WTC11 (cell line): Measurements from ENCODE around the gene TMEM176B. TPM values are rescaled to one million over a fixed set of nuclear protein-coding genes. Genes with fewer than 3 reads are reported as not detected.

ENCODE experiments used
- ATAC-seq: fragments of 200-7000 bp; cut with Tn5 transposase; 2 replicates; pipeline ENCODE4 v1.10.0; 2021; ENCODE audit warnings: mild to moderate bottlenecking, moderate library complexity
- CTCF ChIA-PET: fragments of 300-600 bp; sonication (Branson Sonifier 250); formaldehyde crosslinking; loops from one replicate; lab custom pipeline; 2021; ENCODE audit warnings: antibody characterized with exemption; lab: Charles Lee
- POLR2A ChIA-PET: fragments of 350-600 bp; sonication (Branson Sonifier 250); formaldehyde crosslinking; loops from one replicate; lab custom pipeline; 2021; ENCODE audit warnings: antibody characterized with exemption; lab: Charles Lee
- DNase-seq: peaks from one replicate; pipeline ENCODE4 v3.0.0; 2021; ENCODE audit warnings: low spot score
- H3K27ac Mint-ChIP-seq: 2 replicates; pipeline ENCODE4 v1.8.0; 2021; ENCODE audit warnings: mixed read lengths
- H3K27me3 Mint-ChIP-seq: 2 replicates; pipeline ENCODE4 v1.8.0; 2021; ENCODE audit warnings: low read depth, mild to moderate bottlenecking, moderate library complexity, mixed read lengths
- H3K36me3 Mint-ChIP-seq: 2 replicates; pipeline ENCODE4 v1.8.0; 2021; ENCODE audit warnings: mixed read lengths
- H3K4me1 Mint-ChIP-seq: 2 replicates; pipeline ENCODE4 v1.8.0; 2022; ENCODE audit warnings: mixed read lengths
- H3K4me3 Mint-ChIP-seq: 2 replicates; pipeline ENCODE4 v1.8.0; 2021; ENCODE audit warnings: mild to moderate bottlenecking, moderate library complexity, mixed read lengths
- H3K9me3 Mint-ChIP-seq: 2 replicates; pipeline ENCODE4 v1.8.0; 2021; ENCODE audit warnings: mixed read lengths
- ARID4B ChIP-seq: sonication (generic); formaldehyde crosslinking; IDR thresholded peaks from 2 replicates; pipeline ENCODE4 v1.8.0; 2023; ENCODE audit warnings: missing genetic modification reagents, mild to moderate bottlenecking, borderline replicate concordance
- CREM ChIP-seq: sonication (generic); formaldehyde crosslinking; IDR thresholded peaks from 2 replicates; pipeline ENCODE4 v1.8.1; 2022; ENCODE audit warnings: mild to moderate bottlenecking, missing genetic modification reagents, moderate library complexity
- GTF2I ChIP-seq: fragments of 250-450 bp; sonication (Bioruptor Pico); conservative IDR thresholded peaks from 2 replicates; pipeline ENCODE4 v1.4.0; 2021; ENCODE audit warnings: mild to moderate bottlenecking
- IRF2 ChIP-seq: sonication (generic); formaldehyde crosslinking; IDR thresholded peaks from 2 replicates; pipeline ENCODE4 v1.8.0; 2022; ENCODE audit warnings: low read depth, missing genetic modification reagents, borderline replicate concordance
- MYBL2 ChIP-seq: sonication (generic); formaldehyde crosslinking; IDR thresholded peaks from 2 replicates; pipeline ENCODE4 v1.8.1; 2023; ENCODE audit warnings: mild to moderate bottlenecking, moderate library complexity, missing genetic modification reagents
- NFYB ChIP-seq: sonication (generic); formaldehyde crosslinking; conservative IDR thresholded peaks from 2 replicates; pipeline ENCODE4 v1.8.0; 2022; ENCODE audit warnings: low read depth, missing genetic modification reagents
- NR1H2 ChIP-seq: sonication (generic); formaldehyde crosslinking; IDR thresholded peaks from 2 replicates; pipeline ENCODE4 v1.9.0; 2021; ENCODE audit warnings: mild to moderate bottlenecking, moderate library complexity, missing genetic modification reagents
- NR3C1 ChIP-seq: sonication (generic); formaldehyde crosslinking; conservative IDR thresholded peaks from 2 replicates; pipeline ENCODE4 v1.8.1; 2023; ENCODE audit warnings: low read depth, mild to moderate bottlenecking, missing genetic modification reagents
- SMAD3 ChIP-seq: sonication (generic); formaldehyde crosslinking; IDR thresholded peaks from 2 replicates; pipeline ENCODE4 v1.8.0; 2022; ENCODE audit warnings: missing genetic modification reagents, mild to moderate bottlenecking, borderline replicate concordance
- SMAD4 ChIP-seq: sonication (generic); formaldehyde crosslinking; IDR thresholded peaks from 2 replicates; pipeline ENCODE4 v1.8.0; 2022; ENCODE audit warnings: mild to moderate bottlenecking, missing genetic modification reagents
- TEAD4 ChIP-seq: sonication (generic); formaldehyde crosslinking; IDR thresholded peaks from 2 replicates; pipeline ENCODE4 v1.8.0; 2022; ENCODE audit warnings: mild to moderate bottlenecking, missing genetic modification reagents
- USF1 ChIP-seq: sonication (generic); formaldehyde crosslinking; IDR thresholded peaks from 2 replicates; pipeline ENCODE4 v1.8.0; 2022; ENCODE audit warnings: mild to moderate bottlenecking, missing genetic modification reagents
- ZNF121 ChIP-seq: sonication (generic); formaldehyde crosslinking; IDR thresholded peaks from 2 replicates; pipeline ENCODE4 v1.8.0; 2023; ENCODE audit warnings: missing genetic modification reagents
- ZNF138 ChIP-seq: sonication (generic); formaldehyde crosslinking; conservative IDR thresholded peaks from 2 replicates; pipeline ENCODE4 v1.8.1; 2022; ENCODE audit warnings: mild to moderate bottlenecking, moderate library complexity, missing genetic modification reagents
- ZNF263 ChIP-seq: sonication (generic); formaldehyde crosslinking; IDR thresholded peaks from 2 replicates; pipeline ENCODE4 v1.8.1; 2022; ENCODE audit warnings: low read depth, mild to moderate bottlenecking, moderate library complexity, missing genetic modification reagents
- ZNF396 ChIP-seq: fragments of 250-450 bp; sonication (Bioruptor Pico); IDR thresholded peaks from 2 replicates; pipeline ENCODE4 v1.8.0; 2021; ENCODE audit warnings: mild to moderate bottlenecking, moderate library complexity, borderline replicate concordance
- total RNA-seq: library from RNA; stranded (reverse); gene quantifications from 3 replicates; pipeline ENCODE4 v1.2.3, GENCODE V29; 2021
- TF ChIP-seq, protein P1 (sequence below): sonication (generic); formaldehyde crosslinking; IDR thresholded peaks from 2 replicates; pipeline ENCODE4 v1.8.1; 2023; ENCODE audit warnings: mild to moderate bottlenecking, missing genetic modification reagents
- TF ChIP-seq, protein P2 (sequence below): fragments of 250-450 bp; sonication (Bioruptor Pico); IDR thresholded peaks from 2 replicates; pipeline ENCODE4 v1.9.0; 2021; ENCODE audit warnings: mild to moderate bottlenecking
- TF ChIP-seq, protein P3 (sequence below): fragments of 250-450 bp; sonication (Bioruptor Pico); IDR thresholded peaks from 2 replicates; pipeline ENCODE4 v1.8.0; 2021; ENCODE audit warnings: mild to moderate bottlenecking
- TF ChIP-seq, protein P4 (sequence below): sonication (generic); formaldehyde crosslinking; IDR thresholded peaks from 2 replicates; pipeline ENCODE4 v1.8.0; 2023; ENCODE audit warnings: mild to moderate bottlenecking, missing genetic modification reagents

Gene TMEM176B
- total RNA-seq, 1 experiment from 2014 or later: 1.0 TPM

DNA sequence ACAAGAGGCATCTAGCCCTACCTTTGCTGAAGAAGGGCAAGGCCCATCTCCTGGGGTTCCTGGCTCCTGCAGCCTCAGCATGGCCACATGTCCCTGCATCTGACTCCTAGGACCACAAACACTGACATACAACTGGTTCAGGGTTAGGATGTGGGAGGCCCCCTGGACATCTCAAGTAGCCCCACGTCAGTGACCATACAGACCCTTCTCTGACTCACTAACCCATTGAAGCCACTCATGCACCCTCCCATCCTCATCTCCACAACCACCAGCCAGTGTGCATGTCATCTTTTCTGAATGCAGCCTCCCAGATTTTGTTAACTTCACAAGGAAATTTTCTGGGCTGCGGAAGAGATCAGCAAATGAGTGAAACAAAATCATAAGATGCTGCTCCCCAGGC lies 18.2 kb downstream of the TMEM176B start (continued):
- no peak for TF ChIP-seq MYBL2
- TF ChIP-seq, all 79 proteins: peak for 0

- ATAC-seq (no peak), DNase-seq (no peak)
- no peaks in the 10 kb centered on the region for H3K4me1 Mint-ChIP-seq
- H3K27me3 Mint-ChIP-seq: peaks cover 13% of the 10 kb centered on the region
- H3K36me3 Mint-ChIP-seq: no peaks in the 10 kb centered on the region
- POLR2A ChIA-PET: no interaction called here
- no peaks in the 10 kb centered on the region for H3K9me3 Mint-ChIP-seq
- no peak overlapping the region for H3K27ac Mint-ChIP-seq
- H3K4me3 Mint-ChIP-seq: no peak overlapping the region
- CTCF ChIA-PET: interaction anchor here (1.4 to 1.5 kb wide), 2 partner anchors 96 to 332 kb away, joined by 3 to 4 read pairs; no protein-coding TSS in a partner anchor
- TF ChIP-seq TEAD4 (CRISPR knock-in tag): no peak
- no peak for TF ChIP-seq IRF2 (CRISPR knock-in tag)
- TF ChIP-seq ZNF121 (CRISPR knock-in tag): no peak
- TF ChIP-seq GTF2I (CRISPR knock-in tag): no peak
- TF ChIP-seq, protein P1, sequence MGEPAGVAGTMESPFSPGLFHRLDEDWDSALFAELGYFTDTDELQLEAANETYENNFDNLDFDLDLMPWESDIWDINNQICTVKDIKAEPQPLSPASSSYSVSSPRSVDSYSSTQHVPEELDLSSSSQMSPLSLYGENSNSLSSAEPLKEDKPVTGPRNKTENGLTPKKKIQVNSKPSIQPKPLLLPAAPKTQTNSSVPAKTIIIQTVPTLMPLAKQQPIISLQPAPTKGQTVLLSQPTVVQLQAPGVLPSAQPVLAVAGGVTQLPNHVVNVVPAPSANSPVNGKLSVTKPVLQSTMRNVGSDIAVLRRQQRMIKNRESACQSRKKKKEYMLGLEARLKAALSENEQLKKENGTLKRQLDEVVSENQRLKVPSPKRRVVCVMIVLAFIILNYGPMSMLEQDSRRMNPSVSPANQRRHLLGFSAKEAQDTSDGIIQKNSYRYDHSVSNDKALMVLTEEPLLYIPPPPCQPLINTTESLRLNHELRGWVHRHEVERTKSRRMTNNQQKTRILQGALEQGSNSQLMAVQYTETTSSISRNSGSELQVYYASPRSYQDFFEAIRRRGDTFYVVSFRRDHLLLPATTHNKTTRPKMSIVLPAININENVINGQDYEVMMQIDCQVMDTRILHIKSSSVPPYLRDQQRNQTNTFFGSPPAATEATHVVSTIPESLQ (CRISPR knock-in tag): no peak
- no peak for TF ChIP-seq SMAD3
- TF ChIP-seq NR1H2 (CRISPR knock-in tag): no peak
- no peak for TF ChIP-seq CREM (CRISPR knock-in tag)
- TF ChIP-seq NFYB (CRISPR knock-in tag): no peak
- no peak for TF ChIP-seq ZNF263
- TF ChIP-seq ARID4B (CRISPR knock-in tag): no peak
- no peak for TF ChIP-seq USF1 (CRISPR knock-in tag)
- TF ChIP-seq NR3C1 (CRISPR knock-in tag): no peak
- TF ChIP-seq, protein P2, sequence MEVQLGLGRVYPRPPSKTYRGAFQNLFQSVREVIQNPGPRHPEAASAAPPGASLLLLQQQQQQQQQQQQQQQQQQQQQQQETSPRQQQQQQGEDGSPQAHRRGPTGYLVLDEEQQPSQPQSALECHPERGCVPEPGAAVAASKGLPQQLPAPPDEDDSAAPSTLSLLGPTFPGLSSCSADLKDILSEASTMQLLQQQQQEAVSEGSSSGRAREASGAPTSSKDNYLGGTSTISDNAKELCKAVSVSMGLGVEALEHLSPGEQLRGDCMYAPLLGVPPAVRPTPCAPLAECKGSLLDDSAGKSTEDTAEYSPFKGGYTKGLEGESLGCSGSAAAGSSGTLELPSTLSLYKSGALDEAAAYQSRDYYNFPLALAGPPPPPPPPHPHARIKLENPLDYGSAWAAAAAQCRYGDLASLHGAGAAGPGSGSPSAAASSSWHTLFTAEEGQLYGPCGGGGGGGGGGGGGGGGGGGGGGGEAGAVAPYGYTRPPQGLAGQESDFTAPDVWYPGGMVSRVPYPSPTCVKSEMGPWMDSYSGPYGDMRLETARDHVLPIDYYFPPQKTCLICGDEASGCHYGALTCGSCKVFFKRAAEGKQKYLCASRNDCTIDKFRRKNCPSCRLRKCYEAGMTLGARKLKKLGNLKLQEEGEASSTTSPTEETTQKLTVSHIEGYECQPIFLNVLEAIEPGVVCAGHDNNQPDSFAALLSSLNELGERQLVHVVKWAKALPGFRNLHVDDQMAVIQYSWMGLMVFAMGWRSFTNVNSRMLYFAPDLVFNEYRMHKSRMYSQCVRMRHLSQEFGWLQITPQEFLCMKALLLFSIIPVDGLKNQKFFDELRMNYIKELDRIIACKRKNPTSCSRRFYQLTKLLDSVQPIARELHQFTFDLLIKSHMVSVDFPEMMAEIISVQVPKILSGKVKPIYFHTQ (CRISPR knock-in tag): no peak
- TF ChIP-seq, protein P3, sequence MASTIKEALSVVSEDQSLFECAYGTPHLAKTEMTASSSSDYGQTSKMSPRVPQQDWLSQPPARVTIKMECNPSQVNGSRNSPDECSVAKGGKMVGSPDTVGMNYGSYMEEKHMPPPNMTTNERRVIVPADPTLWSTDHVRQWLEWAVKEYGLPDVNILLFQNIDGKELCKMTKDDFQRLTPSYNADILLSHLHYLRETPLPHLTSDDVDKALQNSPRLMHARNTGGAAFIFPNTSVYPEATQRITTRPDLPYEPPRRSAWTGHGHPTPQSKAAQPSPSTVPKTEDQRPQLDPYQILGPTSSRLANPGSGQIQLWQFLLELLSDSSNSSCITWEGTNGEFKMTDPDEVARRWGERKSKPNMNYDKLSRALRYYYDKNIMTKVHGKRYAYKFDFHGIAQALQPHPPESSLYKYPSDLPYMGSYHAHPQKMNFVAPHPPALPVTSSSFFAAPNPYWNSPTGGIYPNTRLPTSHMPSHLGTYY (CRISPR knock-in tag): no peak
- no peak for TF ChIP-seq ZNF138
- no peak for TF ChIP-seq SMAD4 (CRISPR knock-in tag)
- no peak for TF ChIP-seq ZNF396 (CRISPR knock-in tag)
- TF ChIP-seq, protein P4, sequence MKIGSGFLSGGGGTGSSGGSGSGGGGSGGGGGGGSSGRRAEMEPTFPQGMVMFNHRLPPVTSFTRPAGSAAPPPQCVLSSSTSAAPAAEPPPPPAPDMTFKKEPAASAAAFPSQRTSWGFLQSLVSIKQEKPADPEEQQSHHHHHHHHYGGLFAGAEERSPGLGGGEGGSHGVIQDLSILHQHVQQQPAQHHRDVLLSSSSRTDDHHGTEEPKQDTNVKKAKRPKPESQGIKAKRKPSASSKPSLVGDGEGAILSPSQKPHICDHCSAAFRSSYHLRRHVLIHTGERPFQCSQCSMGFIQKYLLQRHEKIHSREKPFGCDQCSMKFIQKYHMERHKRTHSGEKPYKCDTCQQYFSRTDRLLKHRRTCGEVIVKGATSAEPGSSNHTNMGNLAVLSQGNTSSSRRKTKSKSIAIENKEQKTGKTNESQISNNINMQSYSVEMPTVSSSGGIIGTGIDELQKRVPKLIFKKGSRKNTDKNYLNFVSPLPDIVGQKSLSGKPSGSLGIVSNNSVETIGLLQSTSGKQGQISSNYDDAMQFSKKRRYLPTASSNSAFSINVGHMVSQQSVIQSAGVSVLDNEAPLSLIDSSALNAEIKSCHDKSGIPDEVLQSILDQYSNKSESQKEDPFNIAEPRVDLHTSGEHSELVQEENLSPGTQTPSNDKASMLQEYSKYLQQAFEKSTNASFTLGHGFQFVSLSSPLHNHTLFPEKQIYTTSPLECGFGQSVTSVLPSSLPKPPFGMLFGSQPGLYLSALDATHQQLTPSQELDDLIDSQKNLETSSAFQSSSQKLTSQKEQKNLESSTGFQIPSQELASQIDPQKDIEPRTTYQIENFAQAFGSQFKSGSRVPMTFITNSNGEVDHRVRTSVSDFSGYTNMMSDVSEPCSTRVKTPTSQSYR (CRISPR knock-in tag): no peak
Measured at GRCh38 chr7:150781103-150781502, 19.1 kb downstream of the TMEM176B start.
